Astrocyte (in vitro differentiated cells and primary cell): ENCODE measurements around the gene SLC17A5.

ENCODE experiments used
- EZH2 ChIP-seq: IDR thresholded peaks from 2 replicates; pipeline ENCODE4 v1.6.1; 2012; ENCODE audit warnings: mild to moderate bottlenecking, low read length, inconsistent platforms; ENCODE audit not compliant: insufficient read depth
- TF ChIP-seq, protein P1 (sequence below): IDR thresholded peaks from 2 replicates; pipeline ENCODE4 v1.5.1; 2011; ENCODE audit warnings: low read depth, mild to moderate bottlenecking, inconsistent platforms, low read length, moderate library complexity; ENCODE audit not compliant: insufficient read depth

DNA sequence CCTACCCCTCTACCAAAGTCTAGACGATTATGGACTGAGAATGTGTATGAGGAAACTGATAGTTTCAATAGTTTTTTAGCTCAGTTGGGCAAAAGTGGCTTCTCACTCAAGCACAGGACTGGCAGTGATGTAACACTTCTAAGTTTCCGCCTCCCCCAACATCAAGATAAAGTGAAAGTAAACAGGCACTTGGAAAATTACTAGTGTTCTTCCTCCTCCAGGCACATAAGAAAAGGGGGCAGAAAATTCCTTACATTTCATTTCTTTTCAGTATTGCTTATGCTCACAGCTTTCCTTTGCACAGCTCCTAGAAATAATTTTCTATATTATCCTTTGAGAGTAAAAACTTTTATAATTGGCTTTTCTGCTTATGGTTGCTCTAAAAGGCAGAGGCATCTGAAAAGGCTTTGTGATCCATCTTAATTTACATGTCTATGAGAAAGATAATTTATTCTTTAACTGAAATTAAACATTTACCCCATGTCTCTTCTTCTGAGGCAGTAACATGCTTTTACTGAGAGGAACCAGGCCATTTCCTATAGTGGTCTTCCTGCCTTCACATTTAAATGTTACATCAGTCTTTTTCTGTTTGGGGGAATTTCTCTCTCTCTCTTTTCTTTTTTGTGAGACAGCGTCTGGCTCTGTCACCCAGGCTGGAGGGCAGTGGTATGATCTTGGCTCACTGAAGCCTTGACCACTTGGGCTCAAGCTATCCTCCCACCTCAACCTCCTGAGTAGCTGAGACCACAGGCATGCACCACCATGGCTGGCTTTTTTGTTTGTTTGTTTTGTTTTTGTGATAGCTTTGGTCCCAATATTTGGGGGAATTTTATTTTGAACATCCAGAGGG lies 68.0 kb downstream of the SLC17A5 start:
- TF ChIP-seq, protein P1, sequence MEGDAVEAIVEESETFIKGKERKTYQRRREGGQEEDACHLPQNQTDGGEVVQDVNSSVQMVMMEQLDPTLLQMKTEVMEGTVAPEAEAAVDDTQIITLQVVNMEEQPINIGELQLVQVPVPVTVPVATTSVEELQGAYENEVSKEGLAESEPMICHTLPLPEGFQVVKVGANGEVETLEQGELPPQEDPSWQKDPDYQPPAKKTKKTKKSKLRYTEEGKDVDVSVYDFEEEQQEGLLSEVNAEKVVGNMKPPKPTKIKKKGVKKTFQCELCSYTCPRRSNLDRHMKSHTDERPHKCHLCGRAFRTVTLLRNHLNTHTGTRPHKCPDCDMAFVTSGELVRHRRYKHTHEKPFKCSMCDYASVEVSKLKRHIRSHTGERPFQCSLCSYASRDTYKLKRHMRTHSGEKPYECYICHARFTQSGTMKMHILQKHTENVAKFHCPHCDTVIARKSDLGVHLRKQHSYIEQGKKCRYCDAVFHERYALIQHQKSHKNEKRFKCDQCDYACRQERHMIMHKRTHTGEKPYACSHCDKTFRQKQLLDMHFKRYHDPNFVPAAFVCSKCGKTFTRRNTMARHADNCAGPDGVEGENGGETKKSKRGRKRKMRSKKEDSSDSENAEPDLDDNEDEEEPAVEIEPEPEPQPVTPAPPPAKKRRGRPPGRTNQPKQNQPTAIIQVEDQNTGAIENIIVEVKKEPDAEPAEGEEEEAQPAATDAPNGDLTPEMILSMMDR: no peak
- no peak for TF ChIP-seq EZH2
